GM20431 (cell line): Measurements from ENCODE around the gene MLLT6.
"Not testable (repeated sequence)": the region's sequence is repeated elsewhere in the genome, so short reads cannot be mapped to it uniquely, and the experiment has no call there.

Experiments
- in situ Hi-C: fragments of 300-500 bp; cut with MseI, MboI; formaldehyde crosslinking; loops from one replicate; pipeline ENCODE4 v1.15.0; 2020; ENCODE audit warnings: low sequenced_read_pairs; ENCODE audit not compliant: unreplicated experiment

MLLT6 gene

DNA sequence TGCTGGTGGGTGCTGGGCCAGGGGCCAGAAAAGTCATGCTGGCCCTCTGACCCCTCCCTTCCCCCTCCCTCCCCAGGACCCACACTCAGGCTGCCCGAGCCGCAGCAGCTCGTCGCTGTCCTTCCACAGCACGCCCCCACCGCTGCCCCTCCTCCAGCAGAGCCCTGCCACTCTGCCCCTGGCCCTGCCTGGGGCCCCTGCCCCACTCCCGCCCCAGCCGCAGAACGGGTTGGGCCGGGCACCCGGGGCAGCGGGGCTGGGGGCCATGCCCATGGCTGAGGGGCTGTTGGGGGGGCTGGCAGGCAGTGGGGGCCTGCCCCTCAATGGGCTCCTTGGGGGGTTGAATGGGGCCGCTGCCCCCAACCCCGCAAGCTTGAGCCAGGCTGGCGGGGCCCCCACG lies 16.7 kb downstream of the MLLT6 start:
- in situ Hi-C loops, result no loop called here

DNA sequence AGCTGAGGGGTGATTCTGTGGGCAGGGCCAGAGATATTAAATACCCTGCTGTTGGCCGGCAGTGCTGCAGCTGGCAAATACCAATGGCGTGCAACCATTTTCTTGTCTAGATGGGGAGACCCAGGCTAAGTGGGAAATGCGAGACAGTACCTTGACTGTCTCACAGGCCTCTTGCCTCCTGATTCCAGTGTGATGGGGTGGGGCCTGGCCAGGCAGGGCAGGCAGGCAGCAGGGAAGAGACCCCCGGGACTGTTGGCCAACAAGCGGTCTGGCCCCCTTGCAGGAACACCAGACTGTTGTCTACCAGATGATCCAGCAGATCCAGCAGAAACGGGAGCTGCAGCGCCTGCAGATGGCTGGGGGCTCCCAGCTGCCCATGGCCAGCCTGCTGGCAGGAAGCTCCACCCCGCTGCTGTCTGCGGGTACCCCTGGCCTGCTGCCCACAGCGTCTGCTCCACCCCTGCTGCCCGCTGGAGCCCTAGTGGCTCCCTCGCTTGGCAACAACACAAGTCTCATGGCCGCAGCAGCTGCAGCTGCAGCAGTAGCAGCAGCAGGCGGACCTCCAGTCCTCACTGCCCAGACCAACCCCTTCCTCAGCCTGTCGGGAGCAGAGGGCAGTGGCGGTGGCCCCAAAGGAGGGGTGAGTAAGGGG lies 19.4 kb downstream of the MLLT6 start:
- in situ Hi-C loops, result no loop called here

DNA sequence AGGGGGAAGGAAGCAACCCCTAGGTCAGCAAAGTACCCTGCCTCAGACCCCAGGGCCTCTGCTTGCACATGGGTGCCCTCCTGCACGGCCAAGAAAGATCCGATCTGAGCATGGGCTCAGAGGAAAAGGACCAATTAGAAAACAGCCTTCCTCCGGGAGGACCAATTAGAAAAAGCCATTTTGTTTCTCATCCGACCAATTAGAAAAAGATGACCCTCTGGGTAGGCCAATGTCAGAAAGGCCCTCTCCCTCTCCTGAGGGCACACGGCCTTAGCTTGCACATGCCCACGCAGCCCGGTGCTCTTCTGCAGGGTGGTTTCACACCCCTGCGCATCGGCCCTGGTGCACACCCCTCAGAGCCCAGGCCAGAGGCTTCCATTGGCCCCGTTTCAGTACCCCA lies 20.0 kb downstream of the MLLT6 start:
- in situ Hi-C loops, result no loop called here

DNA sequence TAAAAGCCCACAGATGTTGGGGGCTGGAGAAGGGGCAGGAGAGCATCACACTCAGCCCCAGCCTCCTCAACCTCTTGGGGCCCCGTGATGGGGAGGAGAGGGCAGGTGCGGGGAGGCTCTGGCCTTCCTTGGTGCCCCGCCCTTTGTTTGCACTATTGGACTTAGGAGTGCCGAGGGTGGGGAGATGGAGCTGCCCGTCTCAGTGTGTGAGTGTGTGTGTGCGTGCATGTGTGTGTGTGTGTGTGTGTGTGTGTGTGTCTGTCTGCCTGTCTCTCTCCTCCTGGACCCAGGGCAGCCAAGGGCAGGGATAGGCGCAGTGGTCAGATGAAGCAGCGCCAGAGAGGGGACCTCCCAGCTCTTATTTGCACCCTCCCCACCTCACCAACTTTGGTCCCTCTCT lies 21.1 kb downstream of the MLLT6 start:
- in situ Hi-C loops, result not testable (repeated sequence)

DNA sequence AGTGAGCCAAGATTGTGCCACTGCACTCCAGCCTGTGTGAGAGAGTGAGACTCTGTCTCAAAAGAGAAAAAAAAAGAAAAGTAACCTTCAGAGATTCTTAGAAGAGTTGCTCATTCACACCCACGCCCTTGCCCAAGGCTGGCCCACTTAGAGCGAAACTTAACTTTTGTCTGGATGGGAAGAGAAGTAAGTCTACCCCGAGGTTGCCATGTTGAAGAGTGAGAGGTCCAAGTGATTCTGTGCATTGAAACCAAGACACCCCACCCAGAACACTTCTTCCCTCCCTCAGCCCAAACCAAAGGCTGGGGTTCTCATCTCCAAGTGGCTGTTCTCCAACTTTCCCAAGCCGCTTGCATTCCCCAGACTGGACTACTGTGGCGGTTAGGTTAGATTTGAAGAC lies 22.7 kb downstream of the MLLT6 start:
- in situ Hi-C loops, result no loop called here

DNA sequence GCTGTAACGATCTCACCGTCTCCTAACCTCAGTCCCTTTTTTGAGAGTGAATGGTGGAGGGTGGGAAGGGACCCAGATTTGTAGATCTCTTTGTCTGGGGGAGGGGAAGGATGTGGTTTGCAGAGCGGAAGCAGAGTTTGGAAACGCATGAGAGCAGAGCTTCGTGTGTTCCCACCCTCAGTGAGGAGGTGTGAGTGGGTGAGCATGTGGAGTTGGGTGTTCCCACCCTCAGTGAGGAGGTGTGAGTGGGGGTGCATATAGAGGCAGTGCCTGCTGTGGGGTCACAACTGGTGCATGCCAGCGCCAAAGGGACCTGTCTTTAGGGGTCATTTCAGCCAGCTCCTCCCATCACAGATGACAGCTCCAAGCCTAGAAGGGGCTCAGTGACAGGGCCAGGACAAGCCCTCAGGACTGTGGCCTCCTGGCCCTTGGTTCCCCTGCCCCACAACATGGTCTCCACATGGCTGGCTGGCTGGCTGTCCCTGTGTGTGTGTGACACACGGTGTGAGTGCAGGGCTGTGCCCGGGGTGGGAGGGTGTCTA lies 23.3 kb downstream of the MLLT6 start:
- in situ Hi-C loops, result no loop called here

DNA sequence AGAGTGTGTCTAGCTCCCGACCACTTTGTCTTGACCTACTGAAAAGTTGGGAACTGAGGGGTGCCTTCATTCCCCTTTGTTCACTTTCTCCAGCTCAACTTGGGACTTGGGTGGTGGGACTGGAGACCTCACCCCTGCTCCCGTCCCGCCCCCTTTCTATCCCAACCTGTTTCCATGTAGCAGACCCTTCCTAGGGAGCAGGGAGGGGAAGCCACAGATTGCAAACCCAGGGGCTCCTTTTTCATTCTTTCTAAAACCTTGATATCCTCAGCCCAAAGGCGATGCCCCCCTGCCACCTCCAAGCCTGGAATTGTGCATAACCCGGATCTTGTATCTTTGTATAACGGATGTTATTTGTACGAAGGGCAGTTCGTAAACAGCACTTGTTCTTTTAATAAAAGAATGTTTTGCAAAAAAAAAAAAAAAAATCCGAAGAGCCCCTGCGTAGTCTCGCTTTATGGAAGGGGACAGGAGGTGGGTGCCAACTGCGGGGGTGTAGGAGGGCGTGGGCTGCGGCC lies 24.4 kb downstream of the MLLT6 start:
- in situ Hi-C loops, result no loop called here

DNA sequence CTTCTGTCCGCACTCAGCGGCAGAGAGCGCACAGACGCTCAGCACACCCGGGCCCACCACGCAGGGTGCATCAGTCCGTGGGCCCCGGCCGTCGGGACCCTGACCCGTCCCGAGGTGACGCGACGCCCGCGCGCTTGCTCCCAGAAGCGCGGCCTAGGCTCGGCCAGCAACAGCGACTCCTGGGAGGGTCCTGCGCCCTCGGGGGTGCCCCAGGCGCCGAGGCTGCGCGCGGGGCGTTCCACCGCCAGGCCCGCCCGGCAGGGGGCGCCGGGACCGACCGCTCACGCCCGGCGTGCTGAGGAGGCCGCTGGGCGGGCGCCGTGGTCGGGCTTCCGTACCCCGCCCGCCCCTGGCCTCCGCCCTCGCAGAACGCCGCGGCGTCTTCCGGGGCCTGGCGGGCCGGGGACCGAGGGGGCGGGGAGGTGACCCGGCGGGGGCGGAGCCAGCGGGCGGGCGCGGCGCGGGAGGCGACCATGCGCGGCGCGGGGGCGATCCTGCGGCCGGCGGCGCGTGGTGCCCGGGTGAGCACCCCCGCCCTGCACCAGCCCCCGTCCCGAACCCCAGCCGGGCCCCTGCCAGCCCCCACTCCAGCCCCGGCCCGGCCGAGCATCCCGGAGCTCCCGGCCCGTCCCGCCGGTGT lies 24.9 kb downstream of the MLLT6 start, which contains the start of gene CISD3:
Gene CISD3 (plus strand): TSS at position 456 of the 640 bp plus-strand sequence. CDS start 18 bp downstream, at position 474.
- in situ Hi-C loops, result loop anchor here (10.0 kb wide), 1 partner anchor 45 kb away; no protein-coding TSS in a partner anchor

DNA sequence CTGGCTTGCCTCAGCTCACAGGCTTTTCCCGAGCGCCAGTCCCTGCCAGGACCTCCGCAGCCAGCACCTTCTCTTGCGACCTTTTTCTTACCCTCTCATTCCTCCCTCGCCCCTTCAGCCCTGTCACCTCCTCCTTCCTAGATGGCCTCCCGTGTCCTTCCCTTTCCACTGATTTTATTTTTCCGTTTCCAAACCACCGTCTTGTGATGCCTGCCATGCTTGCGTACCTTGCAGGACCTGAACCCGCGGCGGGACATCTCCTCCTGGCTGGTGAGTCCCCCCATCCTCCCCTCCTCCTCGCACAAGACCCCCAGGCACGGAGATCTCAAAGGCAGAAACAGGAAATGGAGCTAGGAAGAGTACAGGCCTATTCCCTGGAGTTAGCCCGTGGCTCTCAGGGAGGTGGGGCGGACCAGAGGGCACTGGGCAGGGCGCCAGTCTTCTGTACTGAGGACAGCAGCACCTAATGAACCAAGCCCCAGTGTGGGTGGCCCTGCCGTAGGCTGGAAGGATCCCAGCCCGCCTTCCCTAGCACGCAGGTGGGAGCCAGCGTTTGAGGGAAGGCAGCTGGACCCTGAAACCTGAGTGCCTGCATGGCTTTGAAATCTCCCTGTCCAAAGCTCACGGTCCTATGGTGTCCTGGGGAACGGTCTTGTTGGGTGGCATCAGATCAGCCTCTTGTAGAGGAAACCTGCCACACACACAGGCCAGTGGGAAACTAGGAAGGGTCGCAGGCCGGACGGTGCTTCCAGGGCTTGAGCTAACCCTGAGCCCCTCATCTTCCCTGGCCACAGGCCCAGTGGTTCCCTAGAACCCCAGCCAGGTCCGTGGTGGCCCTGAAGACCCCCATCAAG lies 25.7 kb downstream of the MLLT6 start:
- in situ Hi-C loops, result loop anchor here (10.0 kb wide), 1 partner anchor 46 kb away; no protein-coding TSS in a partner anchor

DNA sequence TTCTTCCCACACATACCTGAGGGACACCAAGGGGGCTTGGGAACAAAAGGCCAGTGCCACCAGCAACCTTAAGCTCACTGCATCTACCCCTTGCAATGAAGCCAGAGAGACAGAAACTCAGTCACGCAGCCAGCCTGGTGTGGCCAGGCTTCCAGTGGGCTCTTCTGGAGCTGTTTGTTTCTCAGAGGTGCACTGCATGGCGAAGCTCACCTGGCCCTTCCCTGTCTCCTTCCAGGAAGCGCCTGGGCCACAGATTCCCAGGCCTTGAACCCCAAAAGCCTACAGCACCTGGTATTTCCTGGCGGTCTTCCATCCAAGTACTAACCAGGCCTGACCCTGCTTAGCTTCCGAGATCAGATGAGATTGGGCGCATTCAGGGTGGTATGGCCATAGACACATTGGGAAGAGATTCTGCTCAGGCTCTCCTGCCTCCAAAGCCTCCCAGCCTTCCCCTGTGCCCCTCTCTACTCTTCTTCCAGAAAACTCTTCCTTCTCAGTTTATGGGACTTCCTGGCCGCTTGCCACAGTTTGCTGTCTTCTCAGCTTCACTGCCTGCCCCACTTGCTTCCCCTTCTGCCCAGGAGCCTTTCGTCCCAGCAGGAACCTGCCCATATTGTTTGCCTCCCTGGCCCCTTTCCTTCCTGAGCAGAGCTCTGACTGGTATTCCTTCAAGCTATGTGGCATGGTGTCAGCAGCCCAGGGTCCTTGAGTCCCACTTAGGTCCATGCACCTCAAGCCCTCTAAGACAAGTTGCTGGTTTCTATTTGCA lies 26.6 kb downstream of the MLLT6 start:
- in situ Hi-C loops, result loop anchor here (10.0 kb wide), 1 partner anchor 47 kb away; no protein-coding TSS in a partner anchor

DNA sequence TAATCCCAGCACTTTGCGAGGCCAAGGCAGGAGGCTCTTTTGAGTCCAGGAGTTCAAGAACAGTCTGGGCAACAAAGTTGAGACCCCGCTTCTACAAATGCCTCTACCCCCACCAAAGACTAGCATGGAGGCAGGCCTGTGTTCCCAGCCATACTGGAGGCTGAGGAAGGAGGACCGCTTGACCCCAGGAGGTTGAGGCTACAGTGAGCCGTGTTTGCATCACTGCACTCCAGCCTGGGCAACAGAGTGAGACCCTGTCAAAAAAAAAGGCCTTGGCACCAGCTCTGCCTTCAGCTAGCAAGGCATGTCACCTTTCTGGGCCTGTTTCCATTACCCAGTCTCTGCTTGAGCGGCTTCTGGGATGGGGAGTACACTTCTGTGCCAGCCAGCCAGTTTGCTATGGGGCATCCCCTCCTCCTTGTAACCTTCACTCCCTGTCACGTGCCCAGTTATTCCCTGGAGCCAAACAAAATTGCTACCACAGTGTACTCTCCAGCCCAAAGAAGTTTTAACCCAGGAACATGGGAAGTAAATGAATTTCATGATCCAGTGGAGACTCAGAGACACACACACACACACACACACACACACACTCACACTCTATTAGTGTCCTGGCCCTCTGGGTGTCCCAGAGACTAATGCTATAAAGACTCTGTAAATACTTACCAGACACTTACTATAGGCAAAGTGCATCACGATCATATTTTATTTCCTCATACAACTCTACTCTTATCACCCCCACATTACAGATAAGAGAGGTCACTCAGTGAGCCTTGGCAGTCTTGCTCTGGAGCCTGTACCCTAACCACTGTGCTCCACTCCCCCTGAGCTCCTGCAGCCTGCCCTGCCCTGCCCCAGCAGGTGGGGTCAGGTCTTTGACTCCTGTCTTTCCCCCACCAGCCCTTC lies 27.6 kb downstream of the MLLT6 start:
- in situ Hi-C loops, result loop anchor here (10.0 kb wide), 1 partner anchor 48 kb away; no protein-coding TSS in a partner anchor

DNA sequence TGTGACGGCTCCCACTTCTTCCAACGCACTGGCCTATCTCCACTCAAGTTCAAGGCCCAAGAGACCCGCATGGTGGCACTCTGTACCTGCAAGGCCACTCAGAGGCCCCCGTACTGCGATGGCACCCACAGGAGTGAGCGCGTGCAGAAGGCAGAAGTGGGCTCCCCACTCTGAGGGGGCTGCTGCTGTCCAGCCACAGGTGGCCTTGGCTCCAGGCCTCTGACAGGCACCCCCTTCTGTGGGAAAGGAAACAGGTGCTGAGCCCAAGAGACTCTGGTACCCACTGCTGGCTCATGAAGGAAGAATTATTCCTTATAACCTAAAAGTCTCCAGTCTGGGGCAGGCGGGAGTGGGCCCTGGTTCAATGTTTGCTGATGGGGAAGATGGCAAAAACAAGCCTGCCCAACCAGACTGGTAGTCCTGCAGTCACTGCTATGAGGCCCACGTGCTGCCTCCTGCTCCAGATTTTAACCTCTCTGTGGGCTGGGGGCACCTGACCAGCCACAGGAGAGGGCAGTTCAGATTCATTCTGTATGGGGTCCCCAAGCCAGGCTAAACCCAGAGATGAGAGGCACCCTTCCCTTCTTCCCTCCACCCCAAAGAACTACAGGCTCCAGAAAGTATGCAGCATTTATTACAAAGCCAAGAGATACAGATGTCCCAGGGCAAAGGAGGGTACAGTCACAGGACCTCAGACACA lies 28.4 kb downstream of the MLLT6 start:
- in situ Hi-C loops, result loop anchor here (10.0 kb wide), 1 partner anchor 49 kb away; no protein-coding TSS in a partner anchor

DNA sequence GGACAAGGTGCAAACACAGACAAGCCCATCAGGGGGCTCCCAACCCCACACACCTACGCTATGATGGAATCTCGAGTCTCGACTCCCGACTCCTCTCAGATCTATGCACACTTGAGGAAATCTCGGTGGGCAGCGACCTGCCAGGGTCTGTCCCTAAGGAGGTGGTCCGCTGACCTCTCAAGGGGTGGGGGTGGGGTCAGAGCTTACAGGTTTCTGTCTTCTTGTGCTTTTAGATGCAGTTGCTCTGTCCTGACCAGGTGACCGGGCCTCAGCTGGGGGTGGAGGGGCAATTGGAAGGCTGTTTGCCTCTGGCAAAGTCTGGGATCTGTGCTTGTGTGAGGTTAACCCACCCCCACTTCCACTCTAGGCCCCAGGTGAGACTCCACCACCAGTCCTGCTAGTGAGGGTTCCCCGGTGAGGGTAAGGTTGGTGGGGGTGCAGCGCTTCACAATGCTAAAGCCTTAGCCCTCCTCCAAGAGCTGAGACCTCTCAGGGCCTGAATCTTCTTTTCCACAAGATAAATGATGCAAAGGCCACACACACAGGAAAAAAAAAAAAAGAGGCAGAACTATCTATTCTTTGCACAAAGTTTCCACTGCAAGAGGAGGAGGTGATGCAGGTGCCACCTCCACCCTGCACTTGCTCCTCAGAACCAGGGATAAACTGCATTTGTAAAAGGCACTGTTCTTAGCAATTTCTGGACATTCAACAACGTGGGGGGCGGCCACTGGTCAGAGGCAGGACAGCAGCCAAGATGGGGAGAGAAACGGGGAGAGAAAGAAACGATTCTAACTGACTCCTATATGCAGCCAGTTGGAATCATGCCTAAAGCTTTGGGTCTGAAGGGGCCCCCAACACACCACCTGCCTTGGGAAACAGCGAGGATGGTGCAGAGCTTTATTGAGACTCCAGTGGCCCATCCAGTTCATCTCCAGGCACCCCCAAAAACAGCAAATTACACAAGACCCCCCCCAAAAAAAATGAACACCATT lies 29.2 kb downstream of the MLLT6 start:
- in situ Hi-C loops, result loop anchor here (10.0 kb wide), 1 partner anchor 49 kb away; no protein-coding TSS in a partner anchor

DNA sequence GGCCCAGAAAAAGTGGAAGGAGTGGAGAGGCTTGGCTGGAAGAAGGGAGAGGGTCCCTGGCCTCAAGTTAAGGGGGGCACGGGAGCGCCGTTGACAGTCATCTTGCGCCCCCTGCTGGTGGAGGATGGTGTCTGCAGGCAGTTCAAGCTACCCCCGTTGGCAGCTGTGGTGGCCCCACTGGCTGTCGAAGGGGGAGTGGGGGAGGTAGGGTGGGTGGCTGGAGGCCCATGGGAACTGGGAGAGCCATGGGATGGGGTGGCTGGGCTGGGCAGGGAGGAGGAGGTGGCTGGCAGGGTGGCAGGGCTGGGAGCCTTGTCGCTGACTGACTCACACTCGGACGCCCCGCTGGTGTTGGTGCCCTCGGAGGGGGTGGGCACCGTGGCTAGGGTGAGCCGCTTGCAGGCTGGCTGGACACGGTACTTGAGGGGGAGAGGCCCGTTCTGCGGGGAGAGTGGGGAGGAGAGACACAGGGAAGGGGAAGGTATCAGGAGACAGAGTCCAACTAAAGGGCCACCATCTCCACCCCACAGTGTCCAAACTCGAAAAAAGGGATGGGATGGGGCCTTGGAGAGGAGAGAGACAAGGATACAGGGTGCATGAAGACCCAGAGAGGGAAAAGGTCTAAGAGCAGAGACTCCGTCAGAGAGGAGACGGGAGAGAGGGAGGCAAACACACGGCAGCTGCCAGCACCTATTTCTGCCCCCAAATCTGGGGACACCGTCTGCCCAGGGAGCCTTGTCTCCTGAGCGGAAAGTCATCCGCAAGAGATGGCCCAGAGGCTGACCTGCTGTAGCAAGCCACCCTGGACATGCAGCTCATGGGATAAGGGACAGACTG lies 30.3 kb downstream of the MLLT6 start:
- in situ Hi-C loops, result loop anchor here (10.0 kb wide), 1 partner anchor 51 kb away; no protein-coding TSS in a partner anchor

DNA sequence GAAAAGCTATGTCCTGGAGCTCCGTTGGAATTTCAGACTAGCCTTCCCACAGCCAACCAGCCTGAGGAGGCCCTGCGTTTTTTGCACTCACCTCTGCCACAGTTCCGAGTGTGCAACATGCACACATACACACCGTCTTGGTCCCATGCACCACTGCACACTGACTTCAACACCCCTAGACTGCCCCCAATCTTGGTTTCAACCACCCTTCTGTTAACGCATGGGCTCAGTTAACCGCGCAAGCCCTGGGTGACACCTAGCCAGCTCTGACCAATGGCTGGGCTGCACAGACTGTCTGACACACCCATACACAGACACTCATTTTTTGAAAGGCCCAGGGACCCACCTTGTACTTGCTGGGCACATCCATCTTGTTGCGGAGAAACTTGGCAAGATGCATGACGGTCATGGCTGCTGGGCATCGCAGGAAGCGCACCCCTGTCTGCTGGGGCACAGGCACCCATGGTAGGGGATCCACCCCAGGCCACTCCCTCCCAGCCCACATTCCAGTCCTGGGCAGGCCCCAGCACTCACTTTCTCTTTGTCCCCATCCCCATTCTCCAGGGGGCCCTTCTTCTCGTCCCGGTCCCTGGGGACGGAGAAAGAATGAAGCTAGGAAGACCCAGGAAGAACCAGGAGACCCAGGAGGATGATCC lies 33.1 kb downstream of the MLLT6 start:
- in situ Hi-C loops, result loop anchor here (10.0 kb wide), 1 partner anchor 53 kb away; no protein-coding TSS in a partner anchor
